DMS53 treated with DMSO at 0.1 percent for 48 hours (cell line): Measurements from ENCODE around the gene CCDC82.

Source experiments
- DNase-seq: peaks from one replicate; lab custom pipeline; 2025; ENCODE audit not compliant: unreplicated experiment; lab: John Stamatoyannopoulos, UW

CCDC82 gene

DNA sequence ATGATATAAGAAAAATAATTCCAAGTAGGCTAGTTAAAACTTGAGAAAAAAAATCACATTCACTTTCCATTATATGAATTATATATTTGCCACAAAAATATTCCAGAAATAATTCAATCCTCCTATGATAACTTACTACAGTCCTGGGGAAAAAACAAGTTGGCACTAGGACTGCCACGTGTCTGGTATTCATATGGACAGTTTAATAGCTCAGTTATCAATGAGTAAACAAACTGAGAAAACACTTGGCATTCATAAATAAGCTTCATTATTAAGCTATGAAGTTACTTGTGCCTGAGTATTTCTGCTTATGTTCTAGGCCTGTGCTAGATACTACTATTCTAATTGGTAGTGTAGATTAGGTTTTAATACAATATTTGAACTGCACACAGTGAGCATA lies 24.2 kb downstream of the CCDC82 start:
- DNase-seq, result no peak

GRCh38 chr11:96361778-96362177 lies 27.9 kb downstream of the CCDC82 start:
- DNase-seq, result no peak

- no peak for DNase-seq
These were observed 31.4 kb downstream of the CCDC82 start for GRCh38 chr11:96358321-96358720.

DNA sequence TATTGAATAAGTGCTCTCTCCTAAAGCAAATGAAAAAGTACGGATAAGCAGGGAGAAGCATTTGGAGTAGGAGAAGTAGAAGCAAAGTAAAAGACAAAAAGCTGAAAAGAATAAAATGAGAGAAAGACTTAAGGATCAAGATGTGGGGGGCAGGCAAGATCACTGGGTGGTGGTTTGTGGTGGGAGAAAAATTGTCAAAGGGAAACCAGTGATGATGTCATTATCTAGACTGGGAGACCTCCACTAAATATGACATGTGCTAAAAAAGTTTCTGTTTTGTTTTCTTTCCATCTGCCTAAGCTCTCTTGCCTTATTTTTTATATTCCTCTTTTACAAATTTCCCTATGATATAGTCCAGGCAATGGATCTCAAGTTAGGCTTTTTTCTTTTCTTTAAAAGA lies 31.9 kb downstream of the CCDC82 start:
- DNase-seq, result no peak

DNA sequence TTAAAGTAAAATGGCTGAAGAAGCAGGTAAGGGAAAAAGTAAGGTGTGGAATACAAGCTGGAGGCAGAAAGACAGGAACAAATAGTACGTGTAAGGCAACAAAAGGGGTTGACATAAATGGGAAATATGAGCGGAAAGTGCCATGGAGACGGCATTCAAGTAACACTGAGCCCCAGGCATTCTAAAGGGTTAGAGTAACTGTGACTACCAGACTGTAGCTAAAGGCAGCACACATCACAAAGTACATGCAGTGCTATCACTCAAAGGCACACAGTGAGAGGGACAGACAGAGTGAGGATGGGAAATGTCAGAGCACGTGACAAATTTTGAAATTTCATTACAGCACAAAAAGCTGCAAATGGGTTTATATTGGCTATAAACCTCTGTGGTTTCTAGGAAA lies 32.9 kb downstream of the CCDC82 start:
- DNase-seq, result no peak

- peak; percentile 96 for DNase-seq
These were observed 46.6 kb downstream of the CCDC82 start, which contains the start of gene MAML2 for GRCh38 chr11:96342961-96343711. Gene MAML2, minus strand, starts transcription at chr11:96343195. Its CDS starts 1,300 bp downstream, at chr11:96341895.

DNA sequence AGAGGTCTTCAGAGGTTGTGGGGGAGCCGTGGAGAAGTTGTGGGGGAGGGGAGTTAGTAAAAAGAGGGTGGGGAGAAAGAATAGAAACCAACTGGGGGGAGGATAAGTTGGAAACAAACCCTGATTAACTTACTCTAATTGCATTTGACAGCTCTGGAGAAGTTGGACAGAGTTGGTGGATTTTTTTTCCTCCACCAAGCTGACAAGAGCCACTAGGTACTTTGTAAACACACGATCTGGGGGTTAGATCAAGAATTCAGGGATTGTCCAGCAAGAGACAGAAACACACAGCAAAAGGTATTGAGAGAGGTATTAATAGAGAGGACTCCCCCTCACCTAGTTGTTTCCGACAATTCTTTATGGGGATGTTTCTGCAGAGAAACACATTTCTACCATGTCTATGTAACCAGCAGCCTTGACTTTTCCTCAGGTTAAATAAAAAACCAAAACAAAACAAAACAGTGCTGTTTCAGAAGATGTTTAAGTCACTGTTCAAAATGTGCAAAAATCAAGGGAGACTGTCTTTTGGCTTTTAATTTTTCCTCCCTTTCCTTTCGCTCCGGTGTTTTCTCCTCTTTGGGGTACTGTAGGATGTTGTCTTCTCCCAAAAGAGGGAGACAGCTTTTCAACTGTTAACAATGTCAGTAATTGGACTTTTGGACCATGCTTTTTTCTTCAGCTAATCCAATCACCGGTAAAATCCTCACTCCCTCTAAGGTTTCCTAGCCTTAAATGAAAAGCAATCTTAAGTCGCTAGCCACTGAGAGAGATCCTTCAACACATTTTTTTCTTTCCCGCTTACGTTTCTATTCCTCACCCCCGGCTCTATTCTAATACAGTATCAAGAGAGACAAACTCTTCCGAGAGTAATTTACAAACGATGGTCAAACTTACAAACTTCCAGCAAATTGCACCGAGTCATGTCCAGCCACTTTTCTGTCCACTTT lies 47.4 kb downstream of the CCDC82 start:
- DNase-seq, result peak; percentile 68

GRCh38 chr11:96341211-96342013 lies 48.3 kb downstream of the CCDC82 start:
- DNase-seq, result no peak

GRCh38 chr11:96340555-96340885 lies 49.2 kb downstream of the CCDC82 start:
- no peak for DNase-seq

GRCh38 chr11:96339706-96340554 lies 49.8 kb downstream of the CCDC82 start:
- no peak for DNase-seq

DNA sequence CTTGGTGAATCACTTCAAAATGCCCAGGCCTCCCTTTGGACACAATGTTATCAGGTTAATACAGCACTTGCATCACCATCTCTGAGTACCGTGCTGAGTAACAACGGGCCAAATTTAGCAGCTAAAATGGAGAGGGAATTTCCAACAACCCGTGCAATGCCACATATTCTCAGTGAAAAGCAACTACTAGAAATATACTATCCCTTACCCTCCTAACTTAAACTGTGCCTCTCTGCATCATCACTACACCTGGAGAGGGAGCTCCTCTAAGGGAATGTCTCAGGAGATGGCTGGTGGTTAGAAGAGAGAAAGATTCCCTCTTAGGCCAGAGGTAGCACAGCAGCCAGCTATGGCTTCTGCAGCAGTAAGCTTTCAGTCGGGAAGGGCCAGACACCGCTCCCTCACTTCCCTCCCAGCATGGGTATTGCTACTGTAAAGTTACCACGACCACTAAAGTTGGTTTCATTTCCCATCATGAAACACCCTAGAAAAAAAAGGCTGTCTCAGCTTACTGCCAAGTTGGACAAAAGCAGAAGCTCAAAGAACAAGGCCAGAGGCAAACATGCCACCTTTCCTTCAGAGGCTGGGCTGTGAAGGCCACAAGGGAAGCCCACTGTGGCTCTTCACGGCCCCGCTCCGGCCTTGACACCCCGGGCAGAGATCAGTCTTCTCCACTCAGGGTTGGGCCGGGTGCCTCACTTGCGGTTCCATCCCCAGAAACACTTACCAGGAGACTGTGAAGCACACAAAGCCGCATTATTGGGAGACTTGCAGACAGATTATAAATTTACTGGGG lies 50.6 kb downstream of the CCDC82 start:
- DNase-seq, result no peak

GRCh38 chr11:96337541-96338431 lies 51.9 kb downstream of the CCDC82 start:
- DNase-seq, result no peak

GRCh38 chr11:96335388-96335787 lies 54.3 kb downstream of the CCDC82 start:
- no peak for DNase-seq

- DNase-seq, result no peak
These were observed 55.5 kb downstream of the CCDC82 start for GRCh38 chr11:96334219-96334618.

GRCh38 chr11:96333191-96333719 lies 56.5 kb downstream of the CCDC82 start:
- no peak for DNase-seq

DNA sequence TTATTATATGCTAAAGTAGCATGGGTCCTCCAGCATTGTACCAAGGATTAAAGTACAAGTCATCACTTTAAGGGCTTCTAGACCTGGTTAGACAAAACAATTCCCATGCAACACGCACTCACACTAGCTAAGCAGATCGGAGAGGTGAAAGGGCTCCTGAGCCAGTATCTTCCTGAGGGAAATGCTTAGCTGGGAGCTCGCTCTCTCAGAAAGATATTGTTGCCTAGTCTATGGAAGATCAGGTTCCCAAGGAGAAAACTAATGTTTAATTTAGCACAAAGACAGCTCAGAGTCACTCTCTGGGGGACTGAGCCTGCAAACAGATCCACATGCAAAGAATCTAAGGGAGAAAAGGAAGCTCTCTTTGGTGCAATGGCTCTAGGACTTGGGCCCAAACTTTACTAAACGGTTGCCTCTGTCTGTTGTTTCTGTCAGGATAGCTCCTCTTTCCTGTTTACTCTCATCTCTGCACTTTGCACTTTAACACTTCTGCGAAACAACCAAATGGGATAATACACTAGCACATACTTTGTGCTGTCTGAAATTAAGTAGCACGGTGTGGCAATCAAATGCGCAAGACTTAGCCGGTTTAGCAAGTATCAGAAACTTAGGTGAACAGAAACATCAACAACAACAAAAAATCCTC lies 57.5 kb downstream of the CCDC82 start:
- no peak for DNase-seq

GRCh38 chr11:96331699-96332116 lies 58.0 kb downstream of the CCDC82 start:
- DNase-seq, result no peak

GRCh38 chr11:96330511-96330859 lies 59.2 kb downstream of the CCDC82 start:
- no peak for DNase-seq
